Transverse colon (tissue), 4 donors: ENCODE measurements around the gene SMAP1.

Experiments
- CTCF ChIP-seq, 5 experiments: fragments of 200-600 bp in 3 of 5; fragments of 450-650 bp in 2 of 5; sonication (generic) in 3 of 5; IDR thresholded peaks; 1 replicate in 2 of 5; 2 replicates in 3 of 5; pipeline ENCODE4 v1.5.1; 2016 to 2017; ENCODE audit warnings: antibody characterized with exemption in 5 of 5, inconsistent platforms in 3 of 5, mild to moderate bottlenecking in 2 of 5, moderate library complexity in 1 of 5
- EP300 ChIP-seq: sonication (generic); formaldehyde crosslinking; IDR thresholded peaks from one replicate; pipeline ENCODE4 v1.6.1; 2017; ENCODE audit warnings: antibody characterized with exemption, low read depth
- POLR2A ChIP-seq: fragments of 450-650 bp; IDR thresholded peaks from one replicate; pipeline ENCODE4 v1.6.1; 2016; ENCODE audit warnings: antibody characterized with exemption, mild to moderate bottlenecking, moderate library complexity
- POLR2AphosphoS5 ChIP-seq, 3 donors: sonication (generic); formaldehyde crosslinking; IDR thresholded peaks; one replicate each; pipeline ENCODE4 v1.6.1; 2016; ENCODE audit warnings: antibody characterized with exemption in 3 of 3

GRCh38 chr6:70633870-70634269 is 33.8 kb upstream of the SMAP1 start:
- TF ChIP-seq CTCF (IDR thresholded peaks at IDR 0.05) (no peak), POLR2AphosphoS5 (IDR thresholded peaks at IDR 0.05) (no peak), POLR2A (no peak), EP300 (no peak)
